HepG2 (cell line): Measurements from ENCODE around the gene SDR39U1. TPM values are rescaled to one million over a fixed set of nuclear protein-coding genes. Genes with fewer than 3 reads are reported as not detected.

Experiments used
- CEBPB ChIP-seq: IDR thresholded peaks from 2 replicates; pipeline ENCODE4 v1.6.1; 2011; ENCODE audit warnings: low read depth, low read length, improper control_type of control experiment, borderline replicate concordance
- DNMT3B ChIP-seq: conservative IDR thresholded peaks from 2 replicates; pipeline ENCODE4 v1.6.1; 2016; ENCODE audit warnings: missing biosample characterization, control low read depth
- GATA4 ChIP-seq: sonication (generic); IDR thresholded peaks from 2 replicates; pipeline ENCODE4 v1.6.1; 2016; ENCODE audit warnings: antibody characterized with exemption, low read depth, borderline replicate concordance
- JUND ChIP-seq: sonication (generic); formaldehyde crosslinking; IDR thresholded peaks from 2 replicates; pipeline ENCODE4 v1.8.0; 2022; ENCODE audit warnings: mild to moderate bottlenecking, missing genetic modification reagents
- KDM6A ChIP-seq: IDR thresholded peaks from 2 replicates; pipeline ENCODE4 v1.6.1; 2016; ENCODE audit warnings: low read depth
- POGZ ChIP-seq: sonication (generic); formaldehyde crosslinking; IDR thresholded peaks from 2 replicates; pipeline ENCODE4 v1.4.0; 2020; ENCODE audit warnings: mild to moderate bottlenecking, missing genetic modification reagents
- REL ChIP-seq: sonication (generic); formaldehyde crosslinking; conservative IDR thresholded peaks from 2 replicates; pipeline ENCODE4 v1.8.0; 2022; ENCODE audit warnings: mild to moderate bottlenecking, missing genetic modification reagents, moderate library complexity
- SAP130 ChIP-seq: IDR thresholded peaks from 2 replicates; pipeline ENCODE4 v1.6.1; 2016; ENCODE audit warnings: low read depth
- SNAI1 ChIP-seq: sonication (generic); formaldehyde crosslinking; IDR thresholded peaks from 2 replicates; pipeline ENCODE4 v1.5.0; 2020; ENCODE audit warnings: mild to moderate bottlenecking, missing genetic modification reagents, borderline replicate concordance
- TBP ChIP-seq: sonication (generic); formaldehyde crosslinking; IDR thresholded peaks from 2 replicates; pipeline ENCODE4 v1.5.0; 2020; ENCODE audit warnings: missing genetic modification reagents
- TMF1 ChIP-seq: sonication (generic); formaldehyde crosslinking; IDR thresholded peaks from 2 replicates; pipeline ENCODE4 v1.8.1; 2022; ENCODE audit warnings: low read depth, missing genetic modification reagents
- ZNF18 ChIP-seq: sonication (generic); formaldehyde crosslinking; IDR thresholded peaks from 2 replicates; pipeline ENCODE4 v1.8.0; 2022; ENCODE audit warnings: mild to moderate bottlenecking, missing genetic modification reagents; ENCODE audit not compliant: insufficient replicate concordance
- ZNF205 ChIP-seq: IDR thresholded peaks from 2 replicates; pipeline ENCODE4 v1.6.1; 2018; ENCODE audit warnings: missing biosample characterization, missing genetic modification reagents
- ZNF263 ChIP-seq: sonication (generic); formaldehyde crosslinking; IDR thresholded peaks from 2 replicates; pipeline ENCODE4 v1.4.0; 2020; ENCODE audit warnings: missing genetic modification reagents
- ZNF296 ChIP-seq: sonication (generic); formaldehyde crosslinking; conservative IDR thresholded peaks from 2 replicates; pipeline ENCODE4 v1.5.0; 2020; ENCODE audit warnings: mild to moderate bottlenecking, missing genetic modification reagents
- ZNF788 ChIP-seq: sonication (generic); formaldehyde crosslinking; IDR thresholded peaks from 2 replicates; pipeline ENCODE4 v1.5.0; 2020; ENCODE audit warnings: mild to moderate bottlenecking, missing genetic modification reagents, borderline replicate concordance
- ZSCAN29 ChIP-seq: sonication (generic); formaldehyde crosslinking; conservative IDR thresholded peaks from 2 replicates; pipeline ENCODE4 v1.4.0; 2020; ENCODE audit warnings: mild to moderate bottlenecking, missing genetic modification reagents
- polyA plus RNA-seq, 8 experiments: library from polyadenylated mRNA; depleted of rRNA in 3 of 8; stranded (reverse) in 7 of 8; unstranded in 1 of 8; fragments of >200 nt; fragmentation: Illumina TruSeq in 4 of 8; extraction: Trizol in 4 of 8; gene quantifications; 2 replicates each; pipeline versions ENCODE4 v1.2.1 to v1.2.3, GENCODE V29; 2011 to 2016; ENCODE audit warnings: low read depth in 4 of 8, missing spikeins in 1 of 8, mixed read lengths in 1 of 8; ENCODE audit not compliant: insufficient read depth in 1 of 8
- total RNA-seq, 5 experiments: library from RNA; depleted of rRNA; stranded (reverse); fragments of >200 nt; fragmentation: Illumina TruSeq; extraction: Trizol; gene quantifications; 2 replicates each; pipeline ENCODE4 v1.2.3, GENCODE V29; 2016; ENCODE audit warnings: low read depth in 1 of 5
- TF ChIP-seq, protein P1 (sequence below): sonication (generic); formaldehyde crosslinking; IDR thresholded peaks from 2 replicates; pipeline ENCODE4 v1.5.1; 2020; ENCODE audit warnings: missing genetic modification reagents, mild to moderate bottlenecking, borderline replicate concordance
- TF ChIP-seq, protein P2 (sequence below): sonication (generic); formaldehyde crosslinking; IDR thresholded peaks from 2 replicates; pipeline ENCODE4 v1.4.0; 2020; ENCODE audit warnings: missing genetic modification reagents, borderline replicate concordance
- TF ChIP-seq, protein P3 (sequence below): IDR thresholded peaks from 2 replicates; pipeline ENCODE4 v1.6.1; 2016; ENCODE audit warnings: missing compliant biosample characterization, missing genetic modification reagents, borderline replicate concordance

The SDR39U1 gene
- total and polyA plus RNA-seq, 2 of the 13 experiments (the other 11 are each of a cell fraction or from before 2014, with no cell fraction given) = 34.4 to 129 TPM

- TF ChIP-seq, protein P1, sequence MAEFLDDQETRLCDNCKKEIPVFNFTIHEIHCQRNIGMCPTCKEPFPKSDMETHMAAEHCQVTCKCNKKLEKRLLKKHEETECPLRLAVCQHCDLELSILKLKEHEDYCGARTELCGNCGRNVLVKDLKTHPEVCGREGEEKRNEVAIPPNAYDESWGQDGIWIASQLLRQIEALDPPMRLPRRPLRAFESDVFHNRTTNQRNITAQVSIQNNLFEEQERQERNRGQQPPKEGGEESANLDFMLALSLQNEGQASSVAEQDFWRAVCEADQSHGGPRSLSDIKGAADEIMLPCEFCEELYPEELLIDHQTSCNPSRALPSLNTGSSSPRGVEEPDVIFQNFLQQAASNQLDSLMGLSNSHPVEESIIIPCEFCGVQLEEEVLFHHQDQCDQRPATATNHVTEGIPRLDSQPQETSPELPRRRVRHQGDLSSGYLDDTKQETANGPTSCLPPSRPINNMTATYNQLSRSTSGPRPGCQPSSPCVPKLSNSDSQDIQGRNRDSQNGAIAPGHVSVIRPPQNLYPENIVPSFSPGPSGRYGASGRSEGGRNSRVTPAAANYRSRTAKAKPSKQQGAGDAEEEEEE (CRISPR knock-in tag) = no peak
- TF ChIP-seq ZNF788 (CRISPR knock-in tag) (no peak; the same call in 1 of the 2 replicates), POGZ (no peak), TMF1 (CRISPR knock-in tag) (no peak), JUND (CRISPR knock-in tag) (peak; percentile 53; the same call in 1 of the 2 replicates), CEBPB (no peak), KDM6A (CRISPR knock-in tag) (no peak), SNAI1 (CRISPR knock-in tag) (no peak), TBP (CRISPR knock-in tag) (no peak), ZNF263 (no peak), REL (CRISPR knock-in tag) (peak; percentile 30; the same call in 1 of the 2 replicates), ZNF296 (CRISPR knock-in tag) (no peak), ZSCAN29 (CRISPR knock-in tag) (no peak), SAP130 (CRISPR knock-in tag) (no peak), ZNF18 (CRISPR knock-in tag) (no peak), ZNF205 (CRISPR knock-in tag) (no peak), GATA4 (no peak), DNMT3B (CRISPR knock-in tag) (no peak)
- TF ChIP-seq, protein P2, sequence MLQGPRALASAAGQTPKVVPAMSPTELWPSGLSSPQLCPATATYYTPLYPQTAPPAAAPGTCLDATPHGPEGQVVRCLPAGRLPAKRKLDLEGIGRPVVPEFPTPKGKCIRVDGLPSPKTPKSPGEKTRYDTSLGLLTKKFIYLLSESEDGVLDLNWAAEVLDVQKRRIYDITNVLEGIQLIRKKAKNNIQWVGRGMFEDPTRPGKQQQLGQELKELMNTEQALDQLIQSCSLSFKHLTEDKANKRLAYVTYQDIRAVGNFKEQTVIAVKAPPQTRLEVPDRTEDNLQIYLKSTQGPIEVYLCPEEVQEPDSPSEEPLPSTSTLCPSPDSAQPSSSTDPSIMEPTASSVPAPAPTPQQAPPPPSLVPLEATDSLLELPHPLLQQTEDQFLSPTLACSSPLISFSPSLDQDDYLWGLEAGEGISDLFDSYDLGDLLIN (CRISPR knock-in tag) = no peak
- TF ChIP-seq, protein P3, sequence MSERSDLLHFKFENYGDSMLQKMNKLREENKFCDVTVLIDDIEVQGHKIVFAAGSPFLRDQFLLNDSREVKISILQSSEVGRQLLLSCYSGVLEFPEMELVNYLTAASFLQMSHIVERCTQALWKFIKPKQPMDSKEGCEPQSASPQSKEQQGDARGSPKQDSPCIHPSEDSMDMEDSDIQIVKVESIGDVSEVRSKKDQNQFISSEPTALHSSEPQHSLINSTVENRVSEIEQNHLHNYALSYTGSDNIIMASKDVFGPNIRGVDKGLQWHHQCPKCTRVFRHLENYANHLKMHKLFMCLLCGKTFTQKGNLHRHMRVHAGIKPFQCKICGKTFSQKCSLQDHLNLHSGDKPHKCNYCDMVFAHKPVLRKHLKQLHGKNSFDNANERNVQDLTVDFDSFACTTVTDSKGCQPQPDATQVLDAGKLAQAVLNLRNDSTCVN (CRISPR knock-in tag) = no peak
Measured at GRCh38 chr14:24437736-24438067, 4.9 kb downstream of the SDR39U1 start (continued).
